Colonic mucosa (tissue), 4 donors: ENCODE measurements around the gene MEX3B. TPM values are rescaled to one million over a fixed set of nuclear protein-coding genes. Genes with fewer than 3 reads are reported as not detected.

Source experiments
- DNase-seq: peaks from one replicate; pipeline ENCODE4 v3.0.0-alpha.2; 2020
- H3K27ac ChIP-seq: fragments of 200-600 bp; one replicate; pipeline ENCODE4 v1.8.0; 2021
- H3K27me3 ChIP-seq: fragments of 200-600 bp; one replicate; pipeline ENCODE4 v1.8.0; 2021
- H3K36me3 ChIP-seq: fragments of 200-600 bp; one replicate; pipeline ENCODE4 v1.8.0; 2021
- H3K4me1 ChIP-seq: fragments of 200-600 bp; one replicate; pipeline ENCODE4 v1.8.0; 2021; ENCODE audit warnings: mild to moderate bottlenecking
- H3K4me3 ChIP-seq: fragments of 200-600 bp; one replicate; pipeline ENCODE4 v1.8.0; 2021
- H3K9ac ChIP-seq, 2 donors: one replicate each; pipeline ENCODE4 v1.7.0; 2013; ENCODE audit warnings: control low read depth in 2 of 2, low read depth in 2 of 2, low read length in 2 of 2
- H3K9me3 ChIP-seq: fragments of 200-600 bp; one replicate; pipeline ENCODE4 v1.8.0; 2021
- intact Hi-C: fragments of 100-400 bp; cut with DNase I; formaldehyde crosslinking; loops from one replicate; pipeline ENCODE4 v1.14.1; 2022
- total RNA-seq, 2 donors: library from RNA; stranded (reverse); fragmentation: NEBNext Ultra II Directional in 1 of 2; extraction: Animal tissue kit (Norgen Biotek cat#: 25700) in 1 of 2; gene quantifications; one replicate each; pipeline ENCODE4 v1.2.1, GENCODE V29; 2021
- TF ChIP-seq, protein P1 (sequence below): fragments of 200-600 bp; IDR thresholded peaks from one replicate; pipeline ENCODE4 v1.8.0; 2022; ENCODE audit warnings: antibody characterized with exemption, mild to moderate bottlenecking
- donor health status: healthy.
- donor health status: DM: no; HTN: no; CAD: no.
- donor health status: DM: no; HTN: no; CAD: no.

Gene MEX3B
- total RNA-seq, 2 donors from 2014 or later = 0.72 to 1.1 TPM

DNA sequence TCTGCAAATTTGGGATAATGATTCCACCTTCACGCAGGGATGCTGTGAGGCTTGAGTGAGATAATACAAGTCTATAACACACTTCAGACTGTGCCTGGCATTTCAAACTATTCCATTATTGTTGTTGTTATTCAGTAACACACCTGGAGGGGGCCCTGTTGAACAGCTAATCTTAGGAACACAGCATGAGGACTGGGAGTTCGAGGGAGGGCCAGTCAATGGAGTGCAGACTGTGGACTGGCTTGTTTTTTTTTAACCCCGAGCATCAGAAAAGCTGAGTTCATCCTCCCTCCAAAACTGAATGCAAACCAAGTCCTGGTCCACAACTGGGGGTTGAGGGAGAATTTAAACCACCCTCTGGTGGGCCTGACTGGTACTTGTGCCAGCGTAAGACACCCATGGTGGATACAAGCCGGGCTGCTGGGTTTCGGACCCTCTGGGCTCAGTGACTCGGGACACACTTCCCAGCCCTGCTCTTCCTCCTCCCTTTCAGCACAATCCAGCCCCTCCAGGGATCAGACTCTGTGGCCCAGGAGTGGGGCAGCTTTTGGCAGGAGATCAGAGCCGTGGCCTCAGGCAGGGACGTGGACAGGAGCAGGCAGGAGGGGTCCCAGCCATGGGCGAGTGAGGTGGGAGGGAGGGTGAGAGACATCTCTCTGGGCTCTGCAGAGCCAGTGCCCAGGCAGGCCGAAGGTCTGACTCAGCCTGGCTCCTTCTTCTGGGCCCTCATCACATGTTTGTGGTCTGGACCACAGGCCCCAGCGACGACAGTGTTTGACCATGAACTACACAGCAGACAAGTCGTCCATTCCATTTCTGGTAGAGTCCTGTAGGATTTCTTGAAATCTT lies 36.3 kb upstream of the MEX3B start:
- TF ChIP-seq, protein P1, sequence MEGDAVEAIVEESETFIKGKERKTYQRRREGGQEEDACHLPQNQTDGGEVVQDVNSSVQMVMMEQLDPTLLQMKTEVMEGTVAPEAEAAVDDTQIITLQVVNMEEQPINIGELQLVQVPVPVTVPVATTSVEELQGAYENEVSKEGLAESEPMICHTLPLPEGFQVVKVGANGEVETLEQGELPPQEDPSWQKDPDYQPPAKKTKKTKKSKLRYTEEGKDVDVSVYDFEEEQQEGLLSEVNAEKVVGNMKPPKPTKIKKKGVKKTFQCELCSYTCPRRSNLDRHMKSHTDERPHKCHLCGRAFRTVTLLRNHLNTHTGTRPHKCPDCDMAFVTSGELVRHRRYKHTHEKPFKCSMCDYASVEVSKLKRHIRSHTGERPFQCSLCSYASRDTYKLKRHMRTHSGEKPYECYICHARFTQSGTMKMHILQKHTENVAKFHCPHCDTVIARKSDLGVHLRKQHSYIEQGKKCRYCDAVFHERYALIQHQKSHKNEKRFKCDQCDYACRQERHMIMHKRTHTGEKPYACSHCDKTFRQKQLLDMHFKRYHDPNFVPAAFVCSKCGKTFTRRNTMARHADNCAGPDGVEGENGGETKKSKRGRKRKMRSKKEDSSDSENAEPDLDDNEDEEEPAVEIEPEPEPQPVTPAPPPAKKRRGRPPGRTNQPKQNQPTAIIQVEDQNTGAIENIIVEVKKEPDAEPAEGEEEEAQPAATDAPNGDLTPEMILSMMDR = no peak
- Histone ChIP-seq H3K9me3 (no peaks in the 10 kb centered on the region), H3K27me3 (no peaks in the 10 kb centered on the region), H3K4me3 (no peak overlapping the region), H3K27ac (no peak overlapping the region), H3K9ac (no peak overlapping the region), H3K36me3 (no peaks in the 10 kb centered on the region), H3K4me1 (no peaks in the 10 kb centered on the region)
- DNase-seq = no peak
- intact Hi-C loops = no loop called here

DNA sequence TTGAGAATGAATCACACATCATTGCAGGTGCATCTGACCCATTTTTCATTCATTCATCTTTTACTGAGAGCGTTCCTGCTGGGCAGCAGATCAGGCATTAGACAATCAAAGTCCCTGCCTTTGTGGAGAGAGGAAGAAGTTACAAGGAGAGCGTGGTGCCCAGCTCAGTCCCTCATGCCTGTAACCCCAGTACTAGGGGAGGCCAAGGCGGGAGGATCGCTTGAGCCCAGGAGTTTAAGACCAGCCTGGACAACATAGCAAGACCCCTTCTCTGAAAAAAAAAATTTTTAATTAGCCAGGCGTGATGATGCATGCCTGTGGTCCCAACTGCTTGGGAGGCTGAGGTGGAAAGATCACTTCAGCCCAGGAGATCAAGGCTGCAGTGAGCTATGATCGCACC lies 35.0 kb upstream of the MEX3B start:
- Histone ChIP-seq H3K4me3 (no peak overlapping the region), H3K9me3 (no peaks in the 10 kb centered on the region), H3K27ac (no peak overlapping the region), H3K36me3 (no peaks in the 10 kb centered on the region), H3K27me3 (no peaks in the 10 kb centered on the region), H3K9ac (no peak overlapping the region), H3K4me1 (no peaks in the 10 kb centered on the region)
- intact Hi-C loops = no loop called here
- no peak for DNase-seq
- TF ChIP-seq, protein P1 = no peak

DNA sequence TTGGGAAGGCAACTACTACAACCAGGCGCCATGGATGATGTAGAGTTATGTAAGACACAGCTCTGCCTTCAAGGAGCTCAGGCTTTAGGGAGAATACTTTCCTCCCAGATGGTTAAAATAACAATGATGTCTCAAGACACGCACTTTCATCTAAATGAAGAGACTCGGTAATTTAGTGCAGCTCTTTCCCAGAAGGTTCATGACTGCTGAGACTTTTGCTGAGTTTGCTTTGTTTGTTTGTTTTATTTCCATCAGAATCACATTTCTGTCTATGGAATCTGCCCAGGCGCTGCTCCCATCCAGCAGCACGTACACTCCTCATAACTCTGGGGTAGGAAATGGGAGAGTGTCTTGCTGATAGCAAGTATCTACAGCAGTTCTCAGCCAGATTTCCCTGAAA lies 33.9 kb upstream of the MEX3B start:
- Histone ChIP-seq H3K4me1 (no peaks in the 10 kb centered on the region), H3K9ac (no peak overlapping the region), H3K36me3 (no peaks in the 10 kb centered on the region), H3K9me3 (no peaks in the 10 kb centered on the region), H3K27ac (no peak overlapping the region), H3K4me3 (no peak overlapping the region), H3K27me3 (no peaks in the 10 kb centered on the region)
- TF ChIP-seq, protein P1 = no peak
- DNase-seq = no peak
- intact Hi-C loops = no loop called here

DNA sequence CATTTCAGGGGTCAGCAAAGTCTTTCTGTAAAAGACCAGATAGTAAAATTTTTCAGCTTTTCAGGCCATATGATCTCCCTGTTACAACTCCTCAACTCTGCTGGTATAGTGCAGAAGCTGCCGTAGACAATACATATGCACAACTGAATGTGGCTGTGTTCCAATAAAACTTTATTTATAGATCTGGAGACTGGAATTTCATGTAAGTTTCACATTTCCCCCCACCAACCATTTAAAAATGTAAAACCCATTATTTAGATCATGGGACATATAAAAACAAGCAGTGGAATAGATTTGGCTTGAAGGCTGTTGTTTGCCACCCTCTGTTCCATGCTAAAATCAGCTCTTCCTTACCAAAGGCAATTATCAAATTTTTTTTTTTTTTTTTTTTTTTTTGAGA lies 28.8 kb upstream of the MEX3B start:
- Histone ChIP-seq H3K36me3 (no peaks in the 10 kb centered on the region), H3K4me1 (no peaks in the 10 kb centered on the region), H3K4me3 (no peak overlapping the region), H3K9ac (no peak overlapping the region), H3K27ac (no peak overlapping the region), H3K9me3 (no peaks in the 10 kb centered on the region), H3K27me3 (no peaks in the 10 kb centered on the region)
- intact Hi-C loops = no loop called here
- TF ChIP-seq, protein P1 = no peak
- DNase-seq = no peak

DNA sequence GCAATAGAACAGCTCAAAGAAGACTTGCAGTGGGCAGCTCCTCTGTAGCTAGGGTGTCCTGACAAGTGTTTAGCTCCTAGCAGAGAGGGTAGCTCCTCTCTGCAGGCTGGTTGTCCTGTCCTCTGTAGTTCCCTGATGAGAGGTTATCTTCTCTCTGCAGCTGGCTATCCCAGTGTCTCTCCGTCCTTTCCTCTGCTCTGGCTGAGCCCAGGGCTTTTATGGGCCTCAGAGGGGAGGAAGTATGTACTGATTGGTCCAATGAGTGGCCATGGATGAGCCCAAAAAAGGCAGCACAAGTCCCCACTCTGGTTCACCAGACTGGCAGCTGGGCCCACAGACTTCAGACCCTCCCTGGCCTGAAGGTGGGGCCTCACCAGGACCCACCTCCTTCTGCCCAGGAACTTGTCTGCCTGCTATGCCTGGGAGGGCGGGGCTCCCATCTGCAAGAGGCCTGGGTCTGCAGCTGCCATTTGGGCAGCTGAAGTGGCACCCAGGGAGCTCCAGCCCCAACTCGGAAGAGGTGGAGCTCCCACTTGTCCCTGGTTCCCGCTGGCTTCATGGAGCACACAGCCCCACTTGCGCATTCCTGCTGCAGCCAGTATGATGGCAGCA lies 27.2 kb upstream of the MEX3B start:
- TF ChIP-seq, protein P1 = no peak
- H3K4me1 ChIP-seq = no peaks in the 10 kb centered on the region
- H3K9me3 ChIP-seq = no peaks in the 10 kb centered on the region
- H3K27ac ChIP-seq = no peak overlapping the region
- no peak overlapping the region for H3K9ac ChIP-seq
- DNase-seq = no peak
- H3K36me3 ChIP-seq = no peaks in the 10 kb centered on the region
- H3K4me3 ChIP-seq = no peak overlapping the region
- no peaks in the 10 kb centered on the region for H3K27me3 ChIP-seq
- intact Hi-C loops = no loop called here
